Natural killer cell (primary cell): Measurements from ENCODE around the gene TRAPPC3L. TPM values are rescaled to one million over a fixed set of nuclear protein-coding genes. Genes with fewer than 3 reads are reported as not detected.
A peak's percentile ranks its signal among the peaks of the same experiment; 100 is the strongest.

Experiments used
- ATAC-seq, 3 donors: fragments of 150-1000 bp in 2 of 3; fragments of 200-7000 bp in 1 of 3; cut with Tn5 transposase; 1 replicate in 1 of 3; 2 replicates in 2 of 3; pipeline ENCODE4 v1.10.0; 2021; ENCODE audit warnings: mild to moderate bottlenecking in 2 of 3, moderate library complexity in 2 of 3
- DNase-seq, 2 donors: peaks; one replicate each; pipeline versions ENCODE4 v3.0.0 to v3.0.0-alpha.2; 2013 to 2021; ENCODE audit warnings: mixed read lengths in 1 of 2
- H3K27ac ChIP-seq: one replicate; pipeline ENCODE4 v1.5.1; 2013; ENCODE audit warnings: mild to moderate bottlenecking, low read length
- H3K27me3 ChIP-seq: one replicate; pipeline ENCODE4 v1.6.1; 2013; ENCODE audit warnings: low read length; ENCODE audit not compliant: control insufficient read depth, insufficient read depth
- H3K36me3 ChIP-seq: one replicate; pipeline ENCODE4 v1.6.1; 2013; ENCODE audit warnings: low read length; ENCODE audit not compliant: control insufficient read depth, insufficient read depth
- H3K4me1 ChIP-seq: one replicate; pipeline ENCODE4 v1.6.1; 2013; ENCODE audit warnings: low read length; ENCODE audit not compliant: control insufficient read depth, insufficient read depth
- H3K4me3 ChIP-seq: one replicate; pipeline ENCODE4 v1.5.1; 2013; ENCODE audit warnings: low read length
- H3K9me3 ChIP-seq: one replicate; pipeline ENCODE4 v1.6.1; 2013; ENCODE audit warnings: low read length; ENCODE audit not compliant: control insufficient read depth, insufficient read depth
- H3K27ac Mint-ChIP-seq, 2 donors: one replicate each; pipeline ENCODE4 v1.8.0; 2022; ENCODE audit warnings: mild to moderate bottlenecking in 2 of 2, mixed read lengths in 2 of 2, moderate library complexity in 1 of 2
- H3K27me3 Mint-ChIP-seq, 2 donors: one replicate each; pipeline ENCODE4 v1.8.0; 2022; ENCODE audit warnings: low read depth in 2 of 2, mixed read lengths in 2 of 2
- H3K36me3 Mint-ChIP-seq: one replicate; pipeline ENCODE4 v1.8.0; 2022; ENCODE audit warnings: mixed read lengths
- H3K4me1 Mint-ChIP-seq, 2 donors: one replicate each; pipeline ENCODE4 v1.8.0; 2022; ENCODE audit warnings: mixed read lengths in 2 of 2
- H3K4me3 Mint-ChIP-seq: one replicate; pipeline ENCODE4 v1.8.0; 2022; ENCODE audit warnings: mild to moderate bottlenecking, moderate library complexity, mixed read lengths
- H3K9me3 Mint-ChIP-seq, 2 donors: one replicate each; pipeline ENCODE4 v1.8.0; 2022; ENCODE audit warnings: mixed read lengths in 2 of 2
- WGBS: methylation state at CpG from one replicate; pipeline ENCODE4 v1.1.7; 2013; ENCODE audit warnings: missing lambda C conversion rate; ENCODE audit not compliant: insufficient coverage; 5-methylcytosine and 5-hydroxymethylcytosine counted together
- intact Hi-C: fragments of 100-400 bp; cut with micrococcal nuclease; formaldehyde crosslinking; loops from one replicate; pipeline ENCODE4 v1.14.2; 2022
- total RNA-seq, 4 donors: library from RNA; stranded (reverse); fragments of 120-200 nt in 1 of 4; gene quantifications; one replicate each; pipeline versions ENCODE4 v1.2.3 to v1.2.4, GENCODE V29; 2013 to 2022
- TF ChIP-seq, protein P1 (sequence below): fragments of 200-600 bp; IDR thresholded peaks from one replicate; pipeline ENCODE4 v1.8.0; 2022; ENCODE audit warnings: antibody characterized with exemption

TRAPPC3L gene
- total RNA-seq, 3 donors from 2014 or later (not counting 1 experiment from before 2014, with no cell fraction given), result 0.66 TPM; not detected in 2

DNA sequence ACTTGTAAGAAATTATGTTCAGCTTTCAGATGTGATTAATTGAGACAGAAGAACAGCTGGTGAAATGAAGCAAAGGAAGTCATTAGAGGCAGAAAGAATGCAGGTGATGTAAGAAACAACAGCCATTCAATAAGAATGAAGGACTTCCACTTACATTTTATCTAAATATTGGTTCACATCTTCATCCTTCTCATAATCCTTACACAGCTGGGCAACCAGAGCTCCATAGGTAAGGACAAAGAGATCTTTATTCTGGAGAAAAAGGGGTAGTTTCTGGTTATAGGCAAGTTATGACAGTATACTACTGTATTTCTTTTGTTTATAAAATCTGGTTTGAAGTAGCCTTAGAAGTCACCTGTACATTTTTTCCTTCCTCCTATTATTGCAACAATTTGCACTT is 2.3 kb downstream of the TRAPPC3L start:
- no peaks in the 10 kb centered on the region for H3K9me3 Mint-ChIP-seq
- no peak overlapping the region for H3K27ac Mint-ChIP-seq
- intact Hi-C loops, result no loop called here
- TF ChIP-seq, protein P1, sequence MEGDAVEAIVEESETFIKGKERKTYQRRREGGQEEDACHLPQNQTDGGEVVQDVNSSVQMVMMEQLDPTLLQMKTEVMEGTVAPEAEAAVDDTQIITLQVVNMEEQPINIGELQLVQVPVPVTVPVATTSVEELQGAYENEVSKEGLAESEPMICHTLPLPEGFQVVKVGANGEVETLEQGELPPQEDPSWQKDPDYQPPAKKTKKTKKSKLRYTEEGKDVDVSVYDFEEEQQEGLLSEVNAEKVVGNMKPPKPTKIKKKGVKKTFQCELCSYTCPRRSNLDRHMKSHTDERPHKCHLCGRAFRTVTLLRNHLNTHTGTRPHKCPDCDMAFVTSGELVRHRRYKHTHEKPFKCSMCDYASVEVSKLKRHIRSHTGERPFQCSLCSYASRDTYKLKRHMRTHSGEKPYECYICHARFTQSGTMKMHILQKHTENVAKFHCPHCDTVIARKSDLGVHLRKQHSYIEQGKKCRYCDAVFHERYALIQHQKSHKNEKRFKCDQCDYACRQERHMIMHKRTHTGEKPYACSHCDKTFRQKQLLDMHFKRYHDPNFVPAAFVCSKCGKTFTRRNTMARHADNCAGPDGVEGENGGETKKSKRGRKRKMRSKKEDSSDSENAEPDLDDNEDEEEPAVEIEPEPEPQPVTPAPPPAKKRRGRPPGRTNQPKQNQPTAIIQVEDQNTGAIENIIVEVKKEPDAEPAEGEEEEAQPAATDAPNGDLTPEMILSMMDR, result no peak
- H3K36me3 ChIP-seq, result no peaks in the 10 kb centered on the region
- H3K4me1 Mint-ChIP-seq, result no peaks in the 10 kb centered on the region
- H3K9me3 ChIP-seq, result no peaks in the 10 kb centered on the region
- peaks cover 20 to 48% of the 10 kb centered on the region in 2 donors for H3K27me3 Mint-ChIP-seq
- no peaks in the 10 kb centered on the region for H3K36me3 Mint-ChIP-seq
- no peak overlapping the region for H3K4me3 Mint-ChIP-seq
- H3K4me3 ChIP-seq, result no peak overlapping the region
- H3K27ac ChIP-seq, result no peak overlapping the region
- ATAC-seq, result no peak
- peaks cover 3% of the 10 kb centered on the region for H3K27me3 ChIP-seq
- H3K4me1 ChIP-seq, result no peaks in the 10 kb centered on the region
- no peak for DNase-seq

DNA sequence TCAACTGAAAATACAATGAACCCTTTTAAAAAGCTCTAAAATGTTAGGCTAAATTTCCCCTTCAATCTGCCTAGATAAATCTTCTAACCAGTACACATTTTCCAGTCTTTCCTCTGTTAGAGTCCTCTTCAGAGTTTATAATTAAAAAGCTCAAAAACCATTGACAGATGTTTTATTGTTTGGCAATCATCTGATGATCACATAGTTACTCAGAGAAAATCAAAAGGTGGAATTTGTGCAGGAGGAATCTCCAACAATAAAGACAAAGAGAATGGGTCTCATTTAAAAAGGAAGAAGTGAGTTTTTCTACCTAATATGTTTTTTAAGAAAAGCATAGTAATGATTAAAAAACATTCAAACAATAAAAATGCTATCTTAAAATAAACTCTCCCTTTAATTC is 3.1 kb downstream of the TRAPPC3L start:
- H3K36me3 Mint-ChIP-seq, result no peaks in the 10 kb centered on the region
- no peak overlapping the region for H3K27ac Mint-ChIP-seq
- DNase-seq (no peak), ATAC-seq (no peak)
- H3K4me1 Mint-ChIP-seq, result no peaks in the 10 kb centered on the region
- peaks cover 20 to 42% of the 10 kb centered on the region in 2 donors for H3K27me3 Mint-ChIP-seq
- Histone ChIP-seq H3K27ac (no peak overlapping the region), H3K4me1 (no peaks in the 10 kb centered on the region), H3K4me3 (no peak overlapping the region), H3K36me3 (no peaks in the 10 kb centered on the region), H3K9me3 (no peaks in the 10 kb centered on the region), H3K27me3 (peaks cover 3% of the 10 kb centered on the region)
- H3K4me3 Mint-ChIP-seq, result no peak overlapping the region
- H3K9me3 Mint-ChIP-seq, result no peaks in the 10 kb centered on the region
- intact Hi-C loops, result no loop called here
- TF ChIP-seq, protein P1, result no peak

DNA sequence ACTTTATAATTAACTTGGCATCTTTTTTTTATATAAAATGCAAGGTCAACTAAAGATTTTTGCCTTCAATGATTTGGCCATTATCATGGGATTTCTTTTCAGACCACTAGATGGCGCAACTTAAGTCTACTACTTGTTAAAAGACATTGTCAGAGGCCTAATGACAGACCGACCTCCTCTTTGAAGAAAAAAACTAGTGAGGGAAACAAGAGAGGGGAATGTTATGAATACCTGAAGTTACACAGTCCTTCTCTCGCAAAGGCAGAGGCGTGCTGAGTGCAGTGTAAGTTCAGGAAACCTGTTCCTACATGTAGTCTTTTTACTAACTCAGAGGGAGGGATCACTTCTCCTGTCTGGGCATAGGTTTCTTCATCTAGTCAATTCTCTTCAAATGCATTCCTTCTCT is 9.3 kb downstream of the TRAPPC3L start:
- ATAC-seq, result peak in 2 of 3 donors; percentile 63 to 66
- no peaks in the 10 kb centered on the region for H3K4me1 Mint-ChIP-seq
- intact Hi-C loops, result loop anchor here (1.0 kb wide), 1 partner anchor 35 kb away; the partner anchor contains the start of gene RWDD1
- no peak overlapping the region for H3K27ac ChIP-seq
- DNase-seq, result peak in 1 of 2 donors; percentile 76
- 18% methylated on average over 4 of the region's 4 CpGs for WGBS
- H3K9me3 ChIP-seq, result no peaks in the 10 kb centered on the region
- no peaks in the 10 kb centered on the region for H3K9me3 Mint-ChIP-seq
- no peaks in the 10 kb centered on the region for H3K27me3 ChIP-seq
- H3K36me3 ChIP-seq, result no peaks in the 10 kb centered on the region
- H3K4me3 ChIP-seq, result no peak overlapping the region
- H3K27me3 Mint-ChIP-seq, result peaks cover 17 to 35% of the 10 kb centered on the region in 2 donors
- no peak overlapping the region for H3K4me3 Mint-ChIP-seq
- no peak overlapping the region for H3K27ac Mint-ChIP-seq
- H3K4me1 ChIP-seq, result no peaks in the 10 kb centered on the region
- TF ChIP-seq, protein P1, result peak; percentile 88
- no peaks in the 10 kb centered on the region for H3K36me3 Mint-ChIP-seq

DNA sequence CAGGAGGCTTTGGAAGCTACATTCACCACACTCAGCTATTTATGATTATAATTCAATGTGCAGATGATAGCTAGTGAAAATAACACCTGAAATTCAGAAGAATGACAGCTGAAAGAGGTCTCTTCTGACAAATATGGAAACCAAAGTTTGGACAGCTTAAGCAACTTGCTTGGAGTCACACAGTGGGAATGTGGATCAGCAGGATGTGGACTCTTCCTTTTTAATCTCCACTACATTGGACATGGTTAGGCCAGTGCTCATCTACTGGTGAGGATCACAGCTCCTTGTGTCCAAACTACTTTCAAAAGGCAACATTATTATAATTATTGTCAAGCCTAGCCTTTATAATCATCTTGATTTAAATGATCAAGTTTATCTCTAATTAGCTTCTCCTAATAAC is 10.4 kb downstream of the TRAPPC3L start:
- H3K27me3 ChIP-seq, result no peaks in the 10 kb centered on the region
- Mint-ChIP-seq H3K4me1 (no peaks in the 10 kb centered on the region), H3K4me3 (no peak overlapping the region), H3K27ac (no peak overlapping the region), H3K27me3 (peaks cover 15 to 36% of the 10 kb centered on the region in 2 donors), H3K36me3 (no peaks in the 10 kb centered on the region), H3K9me3 (no peaks in the 10 kb centered on the region)
- H3K27ac ChIP-seq, result no peak overlapping the region
- H3K36me3 ChIP-seq, result no peaks in the 10 kb centered on the region
- TF ChIP-seq, protein P1, result no peak
- H3K4me1 ChIP-seq, result no peaks in the 10 kb centered on the region
- intact Hi-C loops, result no loop called here
- ATAC-seq (no peak), DNase-seq (no peak)
- no peaks in the 10 kb centered on the region for H3K9me3 ChIP-seq
- no peak overlapping the region for H3K4me3 ChIP-seq
